Measurements from ENCODE around the gene TCOF1.
A peak's percentile ranks its signal among the peaks of the same experiment; 100 is the strongest.

TCOF1 gene

DNA sequence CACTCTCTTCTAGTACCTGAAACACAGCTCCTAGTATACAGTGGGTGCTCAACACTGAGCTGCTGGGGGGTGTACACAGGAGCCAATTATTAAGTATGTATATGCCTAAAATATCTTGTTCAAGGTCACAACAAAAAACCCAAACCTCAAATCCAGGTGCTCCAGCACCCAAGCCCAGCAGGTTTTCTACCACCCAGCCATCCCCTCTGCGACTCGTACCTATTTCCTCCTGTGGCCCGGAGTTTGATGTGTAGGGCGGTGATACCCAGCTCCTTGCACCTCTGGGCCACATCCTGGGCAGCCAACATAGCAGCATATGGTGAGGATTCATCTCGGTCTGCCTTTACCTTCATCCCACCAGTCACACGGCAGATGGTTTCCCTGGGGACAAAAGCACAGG lies 89.1 kb downstream of the TCOF1 start:
- TF ChIP-seq, protein P1, sequence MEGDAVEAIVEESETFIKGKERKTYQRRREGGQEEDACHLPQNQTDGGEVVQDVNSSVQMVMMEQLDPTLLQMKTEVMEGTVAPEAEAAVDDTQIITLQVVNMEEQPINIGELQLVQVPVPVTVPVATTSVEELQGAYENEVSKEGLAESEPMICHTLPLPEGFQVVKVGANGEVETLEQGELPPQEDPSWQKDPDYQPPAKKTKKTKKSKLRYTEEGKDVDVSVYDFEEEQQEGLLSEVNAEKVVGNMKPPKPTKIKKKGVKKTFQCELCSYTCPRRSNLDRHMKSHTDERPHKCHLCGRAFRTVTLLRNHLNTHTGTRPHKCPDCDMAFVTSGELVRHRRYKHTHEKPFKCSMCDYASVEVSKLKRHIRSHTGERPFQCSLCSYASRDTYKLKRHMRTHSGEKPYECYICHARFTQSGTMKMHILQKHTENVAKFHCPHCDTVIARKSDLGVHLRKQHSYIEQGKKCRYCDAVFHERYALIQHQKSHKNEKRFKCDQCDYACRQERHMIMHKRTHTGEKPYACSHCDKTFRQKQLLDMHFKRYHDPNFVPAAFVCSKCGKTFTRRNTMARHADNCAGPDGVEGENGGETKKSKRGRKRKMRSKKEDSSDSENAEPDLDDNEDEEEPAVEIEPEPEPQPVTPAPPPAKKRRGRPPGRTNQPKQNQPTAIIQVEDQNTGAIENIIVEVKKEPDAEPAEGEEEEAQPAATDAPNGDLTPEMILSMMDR (IDR thresholded peaks at IDR 0.05; ENCODE audit: control insufficient read depth, extremely low read depth, insufficient read depth): no peak
- no peak for DNase-seq (ENCODE audit: low read depth)
- H3K4me3 ChIP-seq (ENCODE audit: low read depth, low read length): no peak overlapping the region

DNA sequence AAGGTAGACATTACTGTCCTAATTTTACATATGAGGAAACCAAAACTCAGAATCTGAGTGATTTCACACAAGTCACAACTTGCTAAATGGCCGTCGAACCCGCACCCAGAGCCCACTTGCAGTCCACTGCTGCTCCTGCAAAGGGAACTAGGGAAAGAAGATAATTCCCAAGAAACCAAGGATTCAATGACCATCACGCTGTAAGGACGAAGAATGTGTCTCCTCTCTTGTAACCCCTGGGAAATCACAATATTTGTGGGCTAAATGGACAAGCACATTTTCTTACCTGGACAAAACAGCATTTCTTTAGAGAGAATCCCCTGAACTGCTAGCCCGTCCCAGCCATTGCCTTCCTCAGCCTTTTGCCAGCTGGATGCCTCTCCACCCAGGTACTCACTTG lies 89.7 kb downstream of the TCOF1 start:
- H3K4me3 ChIP-seq (ENCODE audit: low read depth, low read length): no peak overlapping the region
- TF ChIP-seq, protein P1 (IDR thresholded peaks at IDR 0.05; ENCODE audit: control insufficient read depth, extremely low read depth, insufficient read depth): no peak
- no peak for DNase-seq (ENCODE audit: low read depth)

DNA sequence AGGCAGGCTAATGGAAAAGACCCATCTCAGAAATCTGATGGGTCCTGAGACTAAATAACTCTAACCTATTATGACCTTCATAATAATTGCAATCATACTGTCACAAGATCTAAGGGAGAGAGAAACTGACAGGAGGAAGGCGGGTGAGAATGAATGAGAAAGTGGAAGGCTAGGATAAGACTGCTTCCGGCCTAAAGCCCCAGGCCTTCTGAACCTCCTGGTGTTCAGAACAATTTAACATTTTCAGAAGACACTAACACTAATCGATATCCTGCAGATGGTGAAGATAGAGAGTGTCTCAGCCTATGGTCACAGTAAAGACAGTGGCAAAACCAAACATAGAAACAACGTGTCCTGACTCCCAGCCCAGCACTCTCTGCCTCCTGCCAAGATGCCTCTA lies 90.8 kb downstream of the TCOF1 start:
- no peak for DNase-seq (ENCODE audit: low read depth)
- H3K4me3 ChIP-seq (ENCODE audit: low read depth, low read length): peak overlapping the region; percentile 69
- TF ChIP-seq, protein P1 (IDR thresholded peaks at IDR 0.05; ENCODE audit: control insufficient read depth, extremely low read depth, insufficient read depth): no peak

DNA sequence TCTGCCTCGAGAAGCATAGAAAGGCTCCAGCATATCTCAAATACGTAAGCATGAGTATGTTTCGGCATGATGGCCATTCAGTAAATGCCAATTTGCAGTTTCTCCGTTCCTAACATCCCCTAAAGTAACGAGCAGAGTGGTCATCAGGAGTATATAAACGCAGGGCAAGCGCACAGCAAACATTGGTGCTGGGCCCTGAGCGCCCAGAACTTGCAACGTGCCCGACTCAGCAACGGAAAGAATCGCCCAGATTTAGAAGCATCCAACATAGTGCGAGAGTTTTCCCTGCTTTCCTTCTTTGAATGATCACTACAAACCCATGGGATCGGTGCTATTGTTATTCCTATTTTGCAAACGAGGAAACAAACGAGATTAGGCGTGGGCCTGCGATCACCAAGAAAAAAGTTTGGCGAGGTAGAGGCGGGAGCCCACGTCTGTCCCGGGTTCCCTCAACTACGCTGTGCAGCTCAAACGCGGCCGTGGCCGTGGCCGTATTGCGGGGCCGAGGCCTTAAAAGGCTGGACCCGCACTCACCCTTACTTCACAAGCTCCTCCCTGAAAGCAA lies 91.5 kb downstream of the TCOF1 start:
- peak overlapping the region; percentile 69 for H3K4me3 ChIP-seq (ENCODE audit: low read depth, low read length)
- DNase-seq (ENCODE audit: low read depth): peak; percentile 46
- TF ChIP-seq, protein P1 (IDR thresholded peaks at IDR 0.05; ENCODE audit: control insufficient read depth, extremely low read depth, insufficient read depth): no peak

Data from LNCaP clone FGC (cell line).